ENCODE data around the gene BCL2.

BCL2 gene

GRCh38 chr18:63234841-63235240 is 84.7 kb downstream of the BCL2 start:
- DNase-seq (ENCODE audit: low read depth, low spot score): no peak

GRCh38 chr18:63234432-63234831 is 85.1 kb downstream of the BCL2 start:
- no peak for DNase-seq (ENCODE audit: low read depth, low spot score)

- no peak for DNase-seq (ENCODE audit: low read depth, low spot score)
Measured at GRCh38 chr18:63233334-63233733, 86.2 kb downstream of the BCL2 start.

- DNase-seq (ENCODE audit: low read depth, low spot score): no peak
Measured at GRCh38 chr18:63232826-63233225, 86.7 kb downstream of the BCL2 start.

- DNase-seq (ENCODE audit: low read depth, low spot score): no peak
Measured at GRCh38 chr18:63229971-63230370, 89.6 kb downstream of the BCL2 start.

GRCh38 chr18:63225434-63225833 is 94.1 kb downstream of the BCL2 start:
- DNase-seq (ENCODE audit: low read depth, low spot score): no peak

GRCh38 chr18:63224630-63225029 is 94.9 kb downstream of the BCL2 start:
- DNase-seq (ENCODE audit: low read depth, low spot score): no peak

GRCh38 chr18:63223837-63224236 is 95.7 kb downstream of the BCL2 start:
- DNase-seq (ENCODE audit: low read depth, low spot score): no peak

GRCh38 chr18:63220903-63221302 is 98.7 kb downstream of the BCL2 start:
- no peak for DNase-seq (ENCODE audit: low read depth, low spot score)

- DNase-seq (ENCODE audit: low read depth, low spot score): no peak
Measured at GRCh38 chr18:63218472-63218871, 101.1 kb downstream of the BCL2 start.

- DNase-seq (ENCODE audit: low read depth, low spot score): no peak
Measured at GRCh38 chr18:63216516-63217311, 102.9 kb downstream of the BCL2 start.

GRCh38 chr18:63213936-63214671 is 105.5 kb downstream of the BCL2 start:
- no peak for DNase-seq (ENCODE audit: low read depth, low spot score)

- DNase-seq (ENCODE audit: low read depth, low spot score): no peak
Measured at GRCh38 chr18:63213331-63213900, 106.2 kb downstream of the BCL2 start.

GRCh38 chr18:63210521-63210920 is 109.0 kb downstream of the BCL2 start:
- no peak for DNase-seq (ENCODE audit: low read depth, low spot score)

- DNase-seq (ENCODE audit: low read depth, low spot score): no peak
Measured at GRCh38 chr18:63208676-63209075, 110.9 kb downstream of the BCL2 start.

- DNase-seq (ENCODE audit: low read depth, low spot score): no peak
Measured at GRCh38 chr18:63207835-63208234, 111.7 kb downstream of the BCL2 start.

GRCh38 chr18:63207143-63207790 is 112.3 kb downstream of the BCL2 start:
- no peak for DNase-seq (ENCODE audit: low read depth, low spot score)

- DNase-seq (ENCODE audit: low read depth, low spot score): no peak
Measured at GRCh38 chr18:63206433-63207142, 113.0 kb downstream of the BCL2 start.

GRCh38 chr18:63205791-63206252 is 113.7 kb downstream of the BCL2 start:
- no peak for DNase-seq (ENCODE audit: low read depth, low spot score)

GRCh38 chr18:63203497-63203896 is 116.1 kb downstream of the BCL2 start:
- no peak for DNase-seq (ENCODE audit: low read depth, low spot score)

- no peak for DNase-seq (ENCODE audit: low read depth, low spot score)
Measured at GRCh38 chr18:63202828-63203227, 116.7 kb downstream of the BCL2 start.

Data from iPS DF 19.7 (cell line).